CD4-positive, alpha-beta T cell (primary cell): Measurements from ENCODE around the gene IL2RA. TPM values are rescaled to one million over a fixed set of nuclear protein-coding genes. Genes with fewer than 3 reads are reported as not detected.

Experiments used
- ATAC-seq: fragments of 200-7000 bp; cut with Tn5 transposase; one replicate; pipeline ENCODE4 v1.10.0; 2022; ENCODE audit warnings: mild to moderate bottlenecking; ENCODE audit not compliant: poor library complexity
- CTCF ChIA-PET: fragments of 350-600 bp; sonication (Branson Sonifier 250); formaldehyde crosslinking; loops from one replicate; lab custom pipeline; 2021; ENCODE audit warnings: antibody characterized with exemption, inconsistent platforms; lab: Charles Lee
- POLR2A ChIA-PET: fragments of 350-600 bp; sonication (Branson Sonifier 250); formaldehyde crosslinking; loops from one replicate; lab custom pipeline; 2021; ENCODE audit warnings: antibody characterized with exemption, inconsistent platforms; lab: Charles Lee
- DNase-seq, 14 experiments: peaks; one replicate each; pipeline ENCODE4 v3.0.0-alpha.2; 2013 to 2020; ENCODE audit warnings: mixed read lengths in 2 of 14
- H3K27ac ChIP-seq, 2 donors: one replicate each; pipeline versions ENCODE4 v1.5.1 to v1.7.0; 2013; ENCODE audit warnings: low read length in 2 of 2, low read depth in 1 of 2, mild to moderate bottlenecking in 1 of 2
- H3K27me3 ChIP-seq, 2 experiments: 1 replicate in 1 of 2; 2 replicates in 1 of 2; pipeline versions ENCODE4 v1.6.1 to v1.7.0; 2013; ENCODE audit warnings: low read length in 2 of 2, control low read depth in 1 of 2, mild to moderate bottlenecking in 1 of 2, moderate library complexity in 1 of 2; ENCODE audit not compliant: insufficient read depth in 2 of 2, control insufficient read depth in 1 of 2
- H3K36me3 ChIP-seq: one replicate; pipeline ENCODE4 v1.6.1; 2013; ENCODE audit warnings: low read length, control low read depth; ENCODE audit not compliant: insufficient read depth
- H3K4me1 ChIP-seq: one replicate; pipeline ENCODE4 v1.6.1; 2013; ENCODE audit warnings: low read length, control low read depth; ENCODE audit not compliant: insufficient read depth
- H3K4me3 ChIP-seq: one replicate; pipeline ENCODE4 v1.5.1; 2013; ENCODE audit warnings: mild to moderate bottlenecking, low read length, moderate library complexity
- H3K9me3 ChIP-seq, 2 experiments: 1 replicate in 1 of 2; 2 replicates in 1 of 2; pipeline versions ENCODE4 v1.6.1 to v1.7.0; 2013; ENCODE audit warnings: low read length in 2 of 2, mild to moderate bottlenecking in 2 of 2, control low read depth in 1 of 2, moderate library complexity in 1 of 2; ENCODE audit not compliant: control insufficient read depth in 1 of 2, insufficient read depth in 1 of 2
- H3K27ac Mint-ChIP-seq: one replicate; pipeline ENCODE4 v1.8.0; 2020; ENCODE audit warnings: mixed read lengths
- H3K27me3 Mint-ChIP-seq: one replicate; pipeline ENCODE4 v1.8.0; 2021; ENCODE audit warnings: mixed read lengths
- H3K36me3 Mint-ChIP-seq: one replicate; pipeline ENCODE4 v1.8.0; 2021; ENCODE audit warnings: low read depth, mixed read lengths
- H3K4me1 Mint-ChIP-seq: one replicate; pipeline ENCODE4 v1.8.0; 2021; ENCODE audit warnings: low read depth, mixed read lengths
- H3K4me3 Mint-ChIP-seq: one replicate; pipeline ENCODE4 v1.8.0; 2020; ENCODE audit warnings: mild to moderate bottlenecking, mixed read lengths
- H3K9me3 Mint-ChIP-seq: one replicate; pipeline ENCODE4 v1.8.0; 2020; ENCODE audit warnings: mixed read lengths
- intact Hi-C, 2 experiments: fragments of 100-400 bp; cut with DNase I in 1 of 2; cut with micrococcal nuclease in 1 of 2; formaldehyde crosslinking; loops; one replicate each; pipeline versions ENCODE4 v1.15.1 to v1.9.0; 2023 to 2025; cut with DNase I, micrococcal nuclease
- total RNA-seq, 174 experiments: library from RNA in 2 of 174; stranded (reverse) in 2 of 174; gene quantifications; one replicate each; pipeline ENCODE4 v1.2.3 and lab custom pipeline; 2021 to 2026
- TF ChIP-seq, protein P1 (sequence below): fragments of 200-600 bp; IDR thresholded peaks from one replicate; pipeline ENCODE4 v1.8.0; 2022; ENCODE audit warnings: antibody characterized with exemption, mild to moderate bottlenecking

The IL2RA gene
- total RNA-seq, 2 experiments from 2014 or later = 4.9 to 5.4 TPM

DNA sequence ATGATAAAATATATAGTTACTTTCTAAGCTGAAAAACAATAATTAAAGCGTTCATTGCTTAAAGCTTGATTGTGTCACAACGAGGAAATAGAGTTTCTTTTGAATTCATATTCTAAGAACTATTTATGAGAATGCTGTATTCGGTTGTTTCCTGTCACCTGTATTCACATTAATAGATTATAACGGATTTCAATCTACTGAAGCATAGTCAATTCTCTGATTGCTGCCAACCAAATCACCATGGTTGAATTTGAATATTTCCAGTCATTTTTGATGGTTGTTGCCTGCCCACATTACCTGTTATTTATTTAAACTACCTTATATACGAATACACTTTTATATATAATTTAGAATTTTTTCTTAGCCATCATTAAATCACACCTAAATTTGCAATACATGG is 22.0 kb downstream of the IL2RA start:
- H3K4me1 ChIP-seq = peaks cover 53% of the 10 kb centered on the region
- H3K27ac ChIP-seq = no peak overlapping the region
- TF ChIP-seq, protein P1, sequence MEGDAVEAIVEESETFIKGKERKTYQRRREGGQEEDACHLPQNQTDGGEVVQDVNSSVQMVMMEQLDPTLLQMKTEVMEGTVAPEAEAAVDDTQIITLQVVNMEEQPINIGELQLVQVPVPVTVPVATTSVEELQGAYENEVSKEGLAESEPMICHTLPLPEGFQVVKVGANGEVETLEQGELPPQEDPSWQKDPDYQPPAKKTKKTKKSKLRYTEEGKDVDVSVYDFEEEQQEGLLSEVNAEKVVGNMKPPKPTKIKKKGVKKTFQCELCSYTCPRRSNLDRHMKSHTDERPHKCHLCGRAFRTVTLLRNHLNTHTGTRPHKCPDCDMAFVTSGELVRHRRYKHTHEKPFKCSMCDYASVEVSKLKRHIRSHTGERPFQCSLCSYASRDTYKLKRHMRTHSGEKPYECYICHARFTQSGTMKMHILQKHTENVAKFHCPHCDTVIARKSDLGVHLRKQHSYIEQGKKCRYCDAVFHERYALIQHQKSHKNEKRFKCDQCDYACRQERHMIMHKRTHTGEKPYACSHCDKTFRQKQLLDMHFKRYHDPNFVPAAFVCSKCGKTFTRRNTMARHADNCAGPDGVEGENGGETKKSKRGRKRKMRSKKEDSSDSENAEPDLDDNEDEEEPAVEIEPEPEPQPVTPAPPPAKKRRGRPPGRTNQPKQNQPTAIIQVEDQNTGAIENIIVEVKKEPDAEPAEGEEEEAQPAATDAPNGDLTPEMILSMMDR = no peak
- DNase-seq (no peak), ATAC-seq (no peak)
- ChIA-PET POLR2A (interaction anchor here (0.6 to 1.4 kb wide), 2 partner anchors 46 to 340 kb away, joined by 3 to 4 read pairs; no protein-coding TSS in a partner anchor), CTCF (interaction anchor here (1.2 kb wide), 1 partner anchor 46 kb away, joined by 3 read pairs; no protein-coding TSS in a partner anchor)
- H3K27me3 ChIP-seq = no peaks in the 10 kb centered on the region
- no peak overlapping the region for H3K4me3 ChIP-seq
- intact Hi-C loops = no loop called here
- Mint-ChIP-seq H3K36me3 (no peaks in the 10 kb centered on the region), H3K4me3 (no peak overlapping the region), H3K27me3 (no peaks in the 10 kb centered on the region), H3K4me1 (peaks cover 73% of the 10 kb centered on the region), H3K9me3 (no peaks in the 10 kb centered on the region), H3K27ac (peak overlapping the region; percentile 83)
- H3K36me3 ChIP-seq = peaks cover 8% of the 10 kb centered on the region
- no peaks in the 10 kb centered on the region for H3K9me3 ChIP-seq

DNA sequence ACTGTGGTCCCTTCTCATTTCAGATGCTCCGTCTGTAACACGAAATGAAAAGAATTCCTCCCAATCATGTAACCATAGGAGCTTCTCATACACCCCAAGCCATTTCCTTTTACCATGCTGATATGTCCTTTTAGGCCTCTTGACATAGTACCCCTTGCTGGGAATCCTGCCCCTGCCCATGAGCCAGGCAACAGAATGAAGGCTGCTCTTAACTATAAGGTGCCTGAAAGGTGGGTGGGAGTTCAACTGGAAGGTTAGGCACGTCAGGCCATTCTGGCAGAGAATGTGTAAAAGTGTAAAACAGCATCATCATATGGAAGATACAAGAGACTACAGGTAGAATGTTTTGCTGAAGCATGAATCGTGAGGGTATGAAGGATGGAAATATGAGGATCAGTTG is 22.5 kb downstream of the IL2RA start:
- Histone ChIP-seq H3K4me3 (no peak overlapping the region), H3K4me1 (peaks cover 49% of the 10 kb centered on the region), H3K36me3 (peaks cover 8% of the 10 kb centered on the region), H3K9me3 (no peaks in the 10 kb centered on the region), H3K27me3 (no peaks in the 10 kb centered on the region), H3K27ac (no peak overlapping the region)
- Mint-ChIP-seq H3K4me1 (peaks cover 68% of the 10 kb centered on the region), H3K36me3 (no peaks in the 10 kb centered on the region), H3K9me3 (no peaks in the 10 kb centered on the region), H3K27me3 (no peaks in the 10 kb centered on the region), H3K4me3 (no peak overlapping the region), H3K27ac (peak overlapping the region; percentile 83)
- CTCF ChIA-PET = interaction anchor here (1.2 kb wide), 1 partner anchor 47 kb away, joined by 3 read pairs; no protein-coding TSS in a partner anchor
- POLR2A ChIA-PET = interaction anchor here (0.6 to 1.4 kb wide), 2 partner anchors 47 to 341 kb away, joined by 3 to 4 read pairs; no protein-coding TSS in a partner anchor
- no peak for ATAC-seq
- intact Hi-C loops = no loop called here
- peak in 1 of 14 experiments; percentile 1 for DNase-seq
- TF ChIP-seq, protein P1 = no peak

DNA sequence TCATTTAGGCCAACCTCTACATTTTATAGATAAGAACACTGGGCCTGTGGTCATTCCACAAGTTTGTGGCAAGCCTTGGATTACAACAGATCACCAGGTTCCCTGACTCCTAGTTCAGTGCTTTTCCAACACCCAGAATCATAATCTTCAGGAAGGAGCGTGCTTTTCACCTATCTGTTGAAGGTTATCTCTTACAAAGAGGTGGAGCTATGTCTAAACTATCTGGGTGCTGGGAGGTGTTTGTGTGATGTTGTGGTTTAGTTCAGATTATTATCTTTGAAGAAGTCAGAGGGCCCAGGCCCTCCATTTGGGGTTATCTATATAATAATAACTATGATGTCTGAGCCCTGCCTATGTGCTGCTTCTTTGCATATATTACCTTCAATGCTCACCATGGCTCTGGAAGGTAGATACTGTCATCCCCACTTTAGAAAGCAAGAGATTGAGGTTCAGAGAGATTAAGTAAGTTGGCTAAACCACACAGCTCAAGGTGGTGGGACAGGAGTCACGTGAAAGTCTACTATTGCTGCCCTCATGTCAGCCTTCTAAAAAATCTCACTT is 24.0 kb downstream of the IL2RA start:
- H3K4me3 ChIP-seq = no peak overlapping the region
- H3K4me1 ChIP-seq = peaks cover 39% of the 10 kb centered on the region

More for the DNA sequence above, 24.0 kb downstream of the IL2RA start:
- Mint-ChIP-seq H3K27me3 (no peaks in the 10 kb centered on the region), H3K27ac (peak overlapping the region; percentile 83), H3K4me3 (peak overlapping the region; percentile 13), H3K4me1 (peaks cover 61% of the 10 kb centered on the region), H3K9me3 (no peaks in the 10 kb centered on the region), H3K36me3 (no peaks in the 10 kb centered on the region)
- TF ChIP-seq, protein P1 = no peak
- ATAC-seq (peak; percentile 65), DNase-seq (peak in 4 of 14 experiments; percentile 45 to 80 (median 74))
- intact Hi-C loops = loop anchor here in 1 of 2 experiments (1.0 kb wide), 1 partner anchor 13 kb away; no protein-coding TSS in a partner anchor
- Histone ChIP-seq H3K36me3 (peaks cover 8% of the 10 kb centered on the region), H3K27ac (peak overlapping the region; percentile 42 to 48), H3K27me3 (no peaks in the 10 kb centered on the region), H3K9me3 (no peaks in the 10 kb centered on the region)
- POLR2A ChIA-PET = interaction anchor here (0.5 to 3.2 kb wide), 18 partner anchors 9 to 502 kb away, joined by 3 to 39 read pairs (median 4); partner anchors contain the start of genes ANKRD16, FBH1, IL15RA and IL2RA
- CTCF ChIA-PET = interaction anchor here (0.6 to 1.8 kb wide), 7 partner anchors 13 to 53 kb away, joined by 3 to 11 read pairs (median 4); partner anchors contain the start of gene IL2RA
